K562 (cell line): ENCODE results near the gene TENT4B. TPM values are rescaled to one million over a fixed set of nuclear protein-coding genes. Genes with fewer than 3 reads are reported as not detected.

Source experiments
- ATAC-seq: fragments of 200-7000 bp; cut with Tn5 transposase; 3 replicates; pipeline ENCODE4 v1.9.1; 2020; ENCODE audit warnings: moderate library complexity
- BruUV-seq: library from RNA; stranded (reverse); fragments of 400-500 nt; replicated peaks from 2 replicates; lab custom pipeline; 2021; lab: Mats Ljungman, UMichigan
- CTCF ChIA-PET: fragments of 300-600 bp; formaldehyde crosslinking; extraction: SDS; loops from one replicate; lab custom pipeline; 2021; ENCODE audit warnings: low intra/inter-chr PET ratio; lab: Yijun Ruan, JAX
- POLR2A ChIA-PET: fragments of 300-600, 350-650 bp; sonication (Branson Sonifier 250); formaldehyde crosslinking; extraction: SDS; loops from one replicate; lab custom pipeline; 2021; ENCODE audit warnings: antibody characterized with exemption, inconsistent platforms; lab: Yijun Ruan, JAX
- DNase-seq, 4 experiments: peaks; one replicate each; pipeline versions ENCODE4 v3.0.0 to v3.0.0-alpha.2; 2011 to 2018; ENCODE audit warnings: low spot score in 3 of 4, mixed read lengths in 3 of 4; ENCODE audit errors: extremely low read depth in 1 of 4
- FAIRE-seq: peaks from 2 replicates; lab custom pipeline; 2011; peaks lifted over from hg19 to GRCh38; lab: Jason Lieb, UNC
- H2AFZ ChIP-seq: 2 replicates; pipeline ENCODE4 v1.6.0; 2011; ENCODE audit warnings: low read depth, low read length, control low read depth, inconsistent platforms
- H3K27ac ChIP-seq: fragments of 200-600 bp; 3 replicates; pipeline ENCODE4 v1.8.0; 2011; ENCODE audit warnings: low read depth, mild to moderate bottlenecking, control low read depth, inconsistent platforms, low read length, moderate library complexity, mixed read lengths; ENCODE audit errors: extremely low read depth
- H3K27me3 ChIP-seq, 2 experiments: fragments of 300-600 bp in 1 of 2; 2 replicates in 1 of 2; 3 replicates in 1 of 2; pipeline versions ENCODE4 v1.6.0 to v1.8.0; 2011; ENCODE audit warnings: inconsistent platforms in 2 of 2, low read length in 2 of 2, mild to moderate bottlenecking in 1 of 2, mixed read lengths in 1 of 2, moderate library complexity in 1 of 2; ENCODE audit not compliant: control insufficient read depth in 2 of 2, insufficient read depth in 2 of 2
- H3K36me3 ChIP-seq: fragments of 300-600 bp; 3 replicates; pipeline ENCODE4 v1.8.0; 2011; ENCODE audit warnings: mild to moderate bottlenecking, low read length, inconsistent platforms; ENCODE audit not compliant: control insufficient read depth, insufficient read depth
- H3K4me1 ChIP-seq, 2 experiments: fragments of 200-600 bp in 1 of 2; replicated peaks in 1 of 2; 2 replicates in 1 of 2; 3 replicates in 1 of 2; pipeline versions ENCODE4 v1.5.1 to v1.8.0; 2011; ENCODE audit warnings: inconsistent platforms in 2 of 2, low read length in 2 of 2, mild to moderate bottlenecking in 1 of 2, mixed read lengths in 1 of 2, moderate library complexity in 1 of 2; ENCODE audit not compliant: control insufficient read depth in 2 of 2, insufficient read depth in 2 of 2
- H3K4me2 ChIP-seq: 2 replicates; pipeline ENCODE4 v1.6.1; 2011; ENCODE audit warnings: low read length, control low read depth, inconsistent platforms, mixed read lengths; ENCODE audit not compliant: insufficient read depth
- H3K4me3 ChIP-seq: fragments of 200-600 bp; sonication (generic), shearing (Covaris generic); 2 replicates; pipeline ENCODE4 v1.5.1; 2016; ENCODE audit warnings: control low read depth, inconsistent platforms
- H3K79me2 ChIP-seq: fragments of 200-600 bp; 3 replicates; pipeline ENCODE4 v1.8.0; 2011; ENCODE audit warnings: low read length, inconsistent platforms; ENCODE audit not compliant: control insufficient read depth, insufficient read depth
- H3K9ac ChIP-seq, 2 experiments: 2 replicates each; pipeline versions ENCODE4 v1.6.0 to v1.6.1; 2011; ENCODE audit warnings: low read depth in 2 of 2, low read length in 2 of 2, control low read depth in 1 of 2, inconsistent platforms in 1 of 2, mild to moderate bottlenecking in 1 of 2, mixed read lengths in 1 of 2; ENCODE audit not compliant: insufficient read depth in 1 of 2
- H3K9me1 ChIP-seq: one replicate; pipeline ENCODE4 v1.6.0; 2011; ENCODE audit warnings: inconsistent platforms, mild to moderate bottlenecking, low read length, moderate library complexity; ENCODE audit not compliant: control insufficient read depth, insufficient read depth
- H3K9me3 ChIP-seq: replicated peaks from 2 replicates; pipeline ENCODE4 v1.5.1; 2011; ENCODE audit warnings: low read depth, low read length, inconsistent platforms; ENCODE audit not compliant: control insufficient read depth, insufficient read depth
- H4K20me1 ChIP-seq: replicated peaks from 2 replicates; pipeline ENCODE4 v1.6.1; 2011; ENCODE audit warnings: low read length, inconsistent platforms, mixed read lengths; ENCODE audit not compliant: control insufficient read depth, insufficient read depth
- CEBPB ChIP-seq: fragments of 450-650 bp; IDR thresholded peaks from 2 replicates; pipeline ENCODE4 v1.6.1; 2016; ENCODE audit warnings: missing genetic modification characterization, missing compliant biosample characterization
- DPF2 ChIP-seq: fragments of 450-650 bp; IDR thresholded peaks from 2 replicates; pipeline ENCODE4 v1.6.1; 2016
- ETS2 ChIP-seq: IDR thresholded peaks from 2 replicates; pipeline ENCODE4 v1.6.1; 2016; ENCODE audit warnings: borderline replicate concordance, missing genetic modification characterization, mild to moderate bottlenecking, moderate library complexity, missing compliant biosample characterization; ENCODE audit not compliant: poor library complexity, severe bottlenecking
- HNRNPK ChIP-seq: fragments of 200-400 bp; formaldehyde crosslinking; IDR thresholded peaks from one replicate; pipeline ENCODE4 v1.6.1; 2018; ENCODE audit warnings: mild to moderate bottlenecking, low read depth, low read length; ENCODE audit not compliant: poor library complexity, severe bottlenecking
- MLLT1 ChIP-seq, 2 experiments: fragments of 450-650 bp; IDR thresholded peaks; 2 replicates each; pipeline ENCODE4 v1.6.1; 2016
- MTA1 ChIP-seq: fragments of 450-650 bp; IDR thresholded peaks from 2 replicates; pipeline ENCODE4 v1.6.1; 2017; ENCODE audit warnings: borderline replicate concordance
- PBX2 ChIP-seq, 2 experiments: IDR thresholded peaks in 1 of 2; conservative IDR thresholded peaks in 1 of 2; 2 replicates each; pipeline ENCODE4 v1.6.1; 2016; ENCODE audit warnings: low read depth in 2 of 2, mild to moderate bottlenecking in 1 of 2, missing compliant biosample characterization in 1 of 2, missing genetic modification characterization in 1 of 2, moderate library complexity in 1 of 2
- POLR2H ChIP-seq: IDR thresholded peaks from 2 replicates; pipeline ENCODE4 v1.6.1; 2016; ENCODE audit warnings: missing genetic modification characterization, low read depth, mild to moderate bottlenecking, control low read depth, missing compliant biosample characterization, moderate library complexity
- RNF219 ChIP-seq: fragments of 250-450 bp; sonication (Bioruptor Pico); IDR thresholded peaks from 2 replicates; pipeline ENCODE4 v1.5.0; 2022; ENCODE audit warnings: mild to moderate bottlenecking
- SAP30 ChIP-seq: fragments of 200-600 bp; sonication (generic); IDR thresholded peaks from 2 replicates; pipeline ENCODE4 v1.6.1; 2012; ENCODE audit warnings: borderline replicate concordance, low read depth, mild to moderate bottlenecking, moderate library complexity, low read length, control low read depth, inconsistent platforms; ENCODE audit not compliant: insufficient read depth, poor library complexity, severe bottlenecking
- ZBTB9 ChIP-seq: fragments of 450-650 bp; formaldehyde crosslinking; IDR thresholded peaks from 2 replicates; pipeline ENCODE4 v1.4.0; 2020; ENCODE audit warnings: mild to moderate bottlenecking, moderate library complexity
- ZFPM2 ChIP-seq: fragments of 250-450 bp; sonication (Bioruptor Pico); IDR thresholded peaks from 2 replicates; pipeline ENCODE4 v1.5.1; 2022; ENCODE audit warnings: mild to moderate bottlenecking
- ZNF184 ChIP-seq: sonication (generic); formaldehyde crosslinking; IDR thresholded peaks from 2 replicates; pipeline ENCODE4 v1.5.0; 2020; ENCODE audit warnings: missing genetic modification reagents
- WGBS: fragments of 100-300 bp; shearing (Covaris generic); methylation state at CpG from one replicate; pipeline ENCODE4 v1.1.6; 2016; ENCODE audit warnings: low coverage, mixed read lengths; ENCODE audit not compliant: insufficient coverage; ENCODE audit errors: missing lambda C conversion rate; 5-methylcytosine and 5-hydroxymethylcytosine counted together
- in situ Hi-C: fragments of 300-500 bp; cut with MboI; formaldehyde crosslinking; loops from 4 replicates; pipeline ENCODE4 v1.15.0; 2018; ENCODE audit warnings: inconsistent platforms, mixed read lengths
- intact Hi-C: fragments of 100-400 bp; cut with micrococcal nuclease; formaldehyde crosslinking; loops from 2 replicates; pipeline ENCODE4 v1.14.2; 2022
- polyA plus RNA-seq, 8 experiments: library from polyadenylated mRNA; depleted of rRNA in 4 of 8; stranded (reverse) in 5 of 8; unstranded in 3 of 8; fragments of >200 nt; fragmentation: Nextera tagmentation in 2 of 8; fragmentation: Illumina TruSeq in 1 of 8; extraction: Ambion mirVana in 2 of 8; extraction: Trizol in 1 of 8; gene quantifications; 2 replicates each; pipeline versions ENCODE4 v1.2.1 to v1.2.3, GENCODE V29; 2011 to 2014; ENCODE audit warnings: inconsistent platforms in 1 of 8, missing spikeins in 1 of 8
- total RNA-seq, 7 experiments: library from RNA; depleted of rRNA in 6 of 7; stranded (reverse); fragments of >200 nt in 6 of 7; fragmentation: Illumina TruSeq in 2 of 7; extraction: Trizol in 2 of 7; gene quantifications; 2 replicates each; pipeline versions ENCODE4 v1.2.1 to v1.2.3, GENCODE V29; 2011 to 2021; ENCODE audit warnings: low replicate concordance in 1 of 7

The TENT4B gene
- total and polyA plus RNA-seq, 9 of the 15 experiments (the other 6 are each of a cell fraction or from before 2014, with no cell fraction given): 5.2 to 8.4 (median 7.0) TPM

- Histone ChIP-seq H3K79me2 (no peaks in the 10 kb centered on the region), H3K27me3 (peaks cover 8 to 22% of the 10 kb centered on the region in 2 experiments; a peak in 4 of 5 replicates), H2AFZ (no peak overlapping the region), H3K4me1 (no peaks in the 10 kb centered on the region), H3K9ac (no peak overlapping the region), H3K27ac (no peak overlapping the region), H3K36me3 (no peaks in the 10 kb centered on the region), H3K4me3 (no peak overlapping the region), H3K9me3 (no peaks in the 10 kb centered on the region), H3K9me1 (no peaks in the 10 kb centered on the region), H4K20me1 (no peaks in the 10 kb centered on the region), H3K4me2 (no peak overlapping the region)
- in situ Hi-C loops (no loop called here), intact Hi-C loops (no loop called here)
- no TSS peak for BruUV-seq
- WGBS: 6% methylated on average over 14 of the region's 14 CpGs
- DNase-seq (no peak), ATAC-seq (no peak), FAIRE-seq (no peak)
- ChIA-PET CTCF (no interaction called here), POLR2A (interaction anchor here (0.7 to 1.8 kb wide), 4 partner anchors 11 to 96 kb away, joined by 3 to 6 read pairs (median 4); partner anchors contain the start of gene CNEP1R1)
- TF ChIP-seq MLLT1 (IDR thresholded peaks at IDR 0.05): no peak
- no peak for TF ChIP-seq DPF2
- no peak for TF ChIP-seq ZNF184 (CRISPR knock-in tag)
- no peak for TF ChIP-seq ZFPM2 (CRISPR knock-in tag)
- no peak for TF ChIP-seq SAP30
- no peak for TF ChIP-seq RNF219 (CRISPR knock-in tag)
- no peak for TF ChIP-seq POLR2H
- no peak for TF ChIP-seq ZBTB9 (CRISPR knock-in tag)
- TF ChIP-seq ETS2: no peak
- no peak for TF ChIP-seq MTA1
- no peak for TF ChIP-seq CEBPB (tag)
- no peak for TF ChIP-seq PBX2 (CRISPR knock-in tag; IDR thresholded peaks at IDR 0.05; ENCODE audit: low read depth)
- TF ChIP-seq PBX2 (tag; conservative IDR thresholded peaks at IDR 0.05; ENCODE audit: low read depth): no peak
- TF ChIP-seq HNRNPK: no peak
These were observed 31.2 kb upstream of the TENT4B start for GRCh38 chr16:50121721-50122445.
